Mucosa of rectum (tissue), 2 donors: ENCODE measurements around the gene RGS1.
A peak's percentile ranks its signal among the peaks of the same experiment; 100 is the strongest.

Source experiments
- H3K27ac ChIP-seq, 2 donors: one replicate each; pipeline ENCODE4 v1.7.0; 2013; ENCODE audit warnings: inconsistent platforms in 2 of 2, low read depth in 2 of 2, low read length in 2 of 2
- H3K27me3 ChIP-seq, 2 donors: one replicate each; pipeline ENCODE4 v1.7.0; 2013; ENCODE audit warnings: low read length in 2 of 2; ENCODE audit not compliant: control insufficient read depth in 2 of 2, insufficient read depth in 2 of 2
- H3K36me3 ChIP-seq, 2 donors: one replicate each; pipeline ENCODE4 v1.7.0; 2013; ENCODE audit warnings: low read length in 2 of 2; ENCODE audit not compliant: control insufficient read depth in 2 of 2, insufficient read depth in 2 of 2
- H3K4me1 ChIP-seq, 2 donors: one replicate each; pipeline ENCODE4 v1.7.0; 2013; ENCODE audit warnings: low read length in 2 of 2, mild to moderate bottlenecking in 1 of 2; ENCODE audit not compliant: control insufficient read depth in 2 of 2, insufficient read depth in 2 of 2
- H3K4me3 ChIP-seq, 2 donors: one replicate each; pipeline ENCODE4 v1.7.0; 2013; ENCODE audit warnings: low read length in 2 of 2
- H3K9ac ChIP-seq, 2 donors: one replicate each; pipeline ENCODE4 v1.7.0; 2013; ENCODE audit warnings: low read length in 2 of 2, low read depth in 1 of 2, mild to moderate bottlenecking in 1 of 2
- H3K9me3 ChIP-seq, 2 donors: one replicate each; pipeline ENCODE4 v1.7.0; 2013; ENCODE audit warnings: low read length in 2 of 2; ENCODE audit not compliant: control insufficient read depth in 2 of 2
- donor health status: healthy.
- donor health status: Normal muscosa, but diverticular disease.

Gene RGS1

GRCh38 chr1:192568063-192568462 lies 7.5 kb upstream of the RGS1 start:
- Histone ChIP-seq H3K36me3 (no peaks in the 10 kb centered on the region), H3K9ac (no peak overlapping the region), H3K27ac (no peak overlapping the region), H3K4me1 (peaks cover 0 to 2% of the 10 kb centered on the region in 2 donors), H3K9me3 (no peaks in the 10 kb centered on the region), H3K4me3 (no peak overlapping the region), H3K27me3 (no peaks in the 10 kb centered on the region)

GRCh38 chr1:192571668-192572067 lies 3.9 kb upstream of the RGS1 start:
- no peak overlapping the region for H3K9ac ChIP-seq
- H3K27ac ChIP-seq: no peak overlapping the region
- no peak overlapping the region for H3K4me3 ChIP-seq
- H3K4me1 ChIP-seq: peaks cover 0 to 4% of the 10 kb centered on the region in 2 donors
- no peaks in the 10 kb centered on the region for H3K9me3 ChIP-seq
- no peaks in the 10 kb centered on the region for H3K27me3 ChIP-seq
- H3K36me3 ChIP-seq: no peaks in the 10 kb centered on the region

GRCh38 chr1:192573499-192573898 lies 2.1 kb upstream of the RGS1 start:
- no peak overlapping the region for H3K9ac ChIP-seq
- H3K27ac ChIP-seq: no peak overlapping the region
- no peaks in the 10 kb centered on the region for H3K27me3 ChIP-seq
- H3K4me3 ChIP-seq: no peak overlapping the region
- H3K4me1 ChIP-seq: peaks cover 0 to 6% of the 10 kb centered on the region in 2 donors
- H3K9me3 ChIP-seq: no peaks in the 10 kb centered on the region
- H3K36me3 ChIP-seq: no peaks in the 10 kb centered on the region

- Histone ChIP-seq H3K36me3 (no peaks in the 10 kb centered on the region), H3K4me1 (peaks cover 0 to 6% of the 10 kb centered on the region in 2 donors), H3K4me3 (no peak overlapping the region), H3K9ac (no peak overlapping the region), H3K27me3 (no peaks in the 10 kb centered on the region), H3K9me3 (no peaks in the 10 kb centered on the region), H3K27ac (no peak overlapping the region)
Measured at GRCh38 chr1:192574073-192574472, 1.5 kb upstream of the RGS1 start.

- Histone ChIP-seq H3K9me3 (no peaks in the 10 kb centered on the region), H3K27me3 (no peaks in the 10 kb centered on the region), H3K9ac (peak overlapping the region in 1 of 2 donors; percentile 33), H3K27ac (peak overlapping the region; percentile 45 to 74), H3K36me3 (no peaks in the 10 kb centered on the region), H3K4me3 (peak overlapping the region; percentile 60), H3K4me1 (peaks cover 0 to 6% of the 10 kb centered on the region in 2 donors)
Measured at GRCh38 chr1:192576190-192577144, 894 bp downstream of the RGS1 start.

- no peaks in the 10 kb centered on the region for H3K36me3 ChIP-seq
- no peaks in the 10 kb centered on the region for H3K9me3 ChIP-seq
- H3K4me1 ChIP-seq: peaks cover 0 to 5% of the 10 kb centered on the region in 2 donors
- H3K4me3 ChIP-seq: peak overlapping the region; percentile 44 to 60
- no peaks in the 10 kb centered on the region for H3K27me3 ChIP-seq
- H3K27ac ChIP-seq: peak overlapping the region; percentile 27 to 74
- H3K9ac ChIP-seq: peak overlapping the region; percentile 18 to 34
Measured at GRCh38 chr1:192577145-192578140, 1.9 kb downstream of the RGS1 start.

- Histone ChIP-seq H3K27ac (peak overlapping the region; percentile 27 to 74), H3K27me3 (no peaks in the 10 kb centered on the region), H3K9ac (peak overlapping the region; percentile 18 to 34), H3K4me3 (peak overlapping the region; percentile 27 to 60), H3K36me3 (no peaks in the 10 kb centered on the region), H3K9me3 (no peaks in the 10 kb centered on the region), H3K4me1 (peaks cover 0 to 5% of the 10 kb centered on the region in 2 donors)
Measured at GRCh38 chr1:192578144-192578909, 2.8 kb downstream of the RGS1 start.

GRCh38 chr1:192579010-192579738 lies 3.6 kb downstream of the RGS1 start:
- H3K36me3 ChIP-seq: no peaks in the 10 kb centered on the region
- no peaks in the 10 kb centered on the region for H3K9me3 ChIP-seq
- H3K27me3 ChIP-seq: no peaks in the 10 kb centered on the region
- peaks cover 0 to 5% of the 10 kb centered on the region in 2 donors for H3K4me1 ChIP-seq
- H3K9ac ChIP-seq: no peak overlapping the region
- peak overlapping the region; percentile 25 to 34 for H3K27ac ChIP-seq
- peak overlapping the region in 1 of 2 donors; percentile 60 for H3K4me3 ChIP-seq

- Histone ChIP-seq H3K27ac (no peak overlapping the region), H3K9ac (peak overlapping the region in 1 of 2 donors; percentile 9), H3K4me3 (no peak overlapping the region), H3K36me3 (no peaks in the 10 kb centered on the region), H3K27me3 (no peaks in the 10 kb centered on the region), H3K4me1 (peaks cover 0 to 5% of the 10 kb centered on the region in 2 donors), H3K9me3 (no peaks in the 10 kb centered on the region)
Measured at GRCh38 chr1:192580351-192580962, 4.9 kb downstream of the RGS1 start.
